HCT116 (cell line): ENCODE results near the gene HTRA3. TPM values are rescaled to one million over a fixed set of nuclear protein-coding genes. Genes with fewer than 3 reads are reported as not detected.

Experiments
- ATAC-seq: fragments of 200-7000 bp; cut with Tn5 transposase; 2 replicates; pipeline ENCODE4 v1.9.1; 2020; ENCODE audit warnings: mild to moderate bottlenecking, moderate library complexity
- BruUV-seq: library from RNA; stranded (reverse); fragments of 400-500 nt; replicated peaks from 2 replicates; lab custom pipeline; 2021; lab: Mats Ljungman, UMichigan
- CTCF ChIA-PET: fragments of 300-600 bp; sonication (Branson Sonifier 250); formaldehyde crosslinking; loops from one replicate; lab custom pipeline; 2021; ENCODE audit warnings: antibody characterized with exemption; lab: Charles Lee
- POLR2A ChIA-PET: fragments of 300-600, 350-600 bp; sonication (Branson Sonifier 250); formaldehyde crosslinking; loops from one replicate; lab custom pipeline; 2021; ENCODE audit warnings: antibody characterized with exemption; lab: Charles Lee
- RAD21 ChIA-PET, 2 experiments: fragments of 300-600 bp; sonication (Branson Sonifier 250); formaldehyde crosslinking; loops; one replicate each; lab custom pipeline; 2023; ENCODE audit warnings: low total read pairs in 2 of 2; ENCODE audit not compliant: uncharacterized antibody in 2 of 2, unreplicated experiment in 2 of 2, low non-redundant PET in 1 of 2; lab: Charles Lee
- DNase-seq: peaks from one replicate; pipeline ENCODE4 v3.0.0-alpha.2; 2010; ENCODE audit warnings: low read depth, low spot score
- H2AFZ ChIP-seq: fragments of 200-600 bp; shearing (Covaris generic), sonication (generic); 2 replicates; pipeline ENCODE4 v1.6.1; 2017; ENCODE audit warnings: low read depth, mixed run types, mixed read lengths, antibody characterized with exemption, low read length; ENCODE audit not compliant: poor library complexity, severe bottlenecking
- H3K27ac ChIP-seq: 2 replicates; pipeline ENCODE4 v1.5.1; 2012; ENCODE audit warnings: low read depth, low read length
- H3K27me3 ChIP-seq: fragments of 200-600 bp; sonication (generic); 2 replicates; pipeline ENCODE4 v1.6.1; 2016; ENCODE audit warnings: mixed run types, low read length, mixed read lengths; ENCODE audit not compliant: insufficient read depth
- H3K36me3 ChIP-seq, 2 experiments: fragments of 200-500 bp in 1 of 2; fragments of 200-600 bp in 1 of 2; sonication (Bioruptor generic) in 1 of 2; sonication (generic) in 1 of 2; 2 replicates each; pipeline versions ENCODE4 v1.5.1 to v1.6.1; 2014 to 2016; ENCODE audit warnings: low read length in 2 of 2, inconsistent platforms in 1 of 2, mixed read lengths in 1 of 2, mixed run types in 1 of 2; ENCODE audit not compliant: insufficient read depth in 2 of 2, control insufficient read depth in 1 of 2
- H3K4me1 ChIP-seq, 2 experiments: fragments of 200-600 bp in 1 of 2; sonication (generic) in 1 of 2; 2 replicates each; pipeline versions ENCODE4 v1.5.1 to v1.6.1; 2012 to 2017; ENCODE audit warnings: low read length in 2 of 2, inconsistent platforms in 1 of 2, mild to moderate bottlenecking in 1 of 2, mixed read lengths in 1 of 2, mixed run types in 1 of 2, moderate library complexity in 1 of 2; ENCODE audit not compliant: insufficient read depth in 2 of 2, control insufficient read depth in 1 of 2
- H3K4me2 ChIP-seq: fragments of 200-600 bp; sonication (generic); 2 replicates; pipeline ENCODE4 v1.6.1; 2017; ENCODE audit warnings: mixed run types, low read length, mixed read lengths
- H3K4me3 ChIP-seq, 2 experiments: fragments of 200-600 bp in 1 of 2; sonication (generic) in 1 of 2; replicated peaks in 1 of 2; 2 replicates each; pipeline ENCODE4 v1.5.1; 2011 to 2016; ENCODE audit warnings: low read length in 2 of 2, control low read depth in 1 of 2, low read depth in 1 of 2, mild to moderate bottlenecking in 1 of 2, mixed read lengths in 1 of 2, mixed run types in 1 of 2
- H3K79me2 ChIP-seq: fragments of 200-600 bp; sonication (generic); 2 replicates; pipeline ENCODE4 v1.6.1; 2017; ENCODE audit warnings: mild to moderate bottlenecking, mixed run types, low read length, moderate library complexity, mixed read lengths; ENCODE audit not compliant: insufficient read depth
- H3K9ac ChIP-seq: fragments of 200-600 bp; sonication (generic); 2 replicates; pipeline ENCODE4 v1.6.1; 2016; ENCODE audit warnings: low read length, mixed read lengths
- H3K9me2 ChIP-seq: fragments of 200-600 bp; sonication (generic), shearing (Covaris generic); 2 replicates; pipeline ENCODE4 v1.6.1; 2017; ENCODE audit warnings: mixed run types, mild to moderate bottlenecking, moderate library complexity; ENCODE audit not compliant: insufficient read depth
- H3K9me3 ChIP-seq, 2 experiments: fragments of 200-500 bp in 1 of 2; fragments of 200-600 bp in 1 of 2; sonication (Bioruptor generic) in 1 of 2; sonication (generic) in 1 of 2; 2 replicates each; pipeline ENCODE4 v1.6.1; 2014 to 2017; ENCODE audit warnings: low read length in 2 of 2, mixed read lengths in 2 of 2, inconsistent platforms in 1 of 2, low read depth in 1 of 2, mild to moderate bottlenecking in 1 of 2, mixed run types in 1 of 2, moderate library complexity in 1 of 2; ENCODE audit not compliant: control insufficient read depth in 1 of 2, insufficient read depth in 1 of 2
- H4K20me1 ChIP-seq: fragments of 200-600 bp; sonication (generic), shearing (Covaris generic); 2 replicates; pipeline ENCODE4 v1.6.1; 2017; ENCODE audit warnings: mixed run types, mild to moderate bottlenecking, moderate library complexity; ENCODE audit not compliant: insufficient read depth
- FOSL1 ChIP-seq: IDR thresholded peaks from 2 replicates; pipeline ENCODE4 v1.6.1; 2012; ENCODE audit warnings: low read depth
- MAX ChIP-seq: IDR thresholded peaks from 2 replicates; pipeline ENCODE4 v1.6.1; 2012
- POLR2AphosphoS5 ChIP-seq: IDR thresholded peaks from 2 replicates; pipeline ENCODE4 v1.6.1; 2011; ENCODE audit warnings: mild to moderate bottlenecking, low read depth, low read length, moderate library complexity
- RAD21 ChIP-seq: IDR thresholded peaks from 2 replicates; pipeline ENCODE4 v1.6.1; 2012; ENCODE audit warnings: low read depth, mild to moderate bottlenecking
- SRF ChIP-seq: IDR thresholded peaks from 2 replicates; pipeline ENCODE4 v1.6.1; 2012; ENCODE audit warnings: low read depth
- TCF7L2 ChIP-seq: IDR thresholded peaks from 2 replicates; pipeline ENCODE4 v1.7.0; 2011; ENCODE audit warnings: borderline replicate concordance, inconsistent platforms; ENCODE audit not compliant: insufficient read depth, insufficient read length; ENCODE audit errors: extremely low read depth
- YY1 ChIP-seq: IDR thresholded peaks from 2 replicates; pipeline ENCODE4 v1.6.1; 2011; ENCODE audit warnings: low read length, low read depth, moderate library complexity, mild to moderate bottlenecking; ENCODE audit not compliant: insufficient replicate concordance; ENCODE audit errors: extremely low read depth
- ZBTB33 ChIP-seq: IDR thresholded peaks from 2 replicates; pipeline ENCODE4 v1.6.1; 2011; ENCODE audit warnings: mild to moderate bottlenecking, low read length, moderate library complexity; ENCODE audit not compliant: insufficient replicate concordance; ENCODE audit errors: extremely low read depth
- ZNF274 ChIP-seq: fragments of 200-500 bp; sonication (Bioruptor generic); IDR thresholded peaks from 2 replicates; pipeline ENCODE4 v1.6.1; 2014; ENCODE audit warnings: mild to moderate bottlenecking, low read depth, low read length, inconsistent platforms
- intact Hi-C: fragments of 100-400 bp; cut with micrococcal nuclease; formaldehyde crosslinking; loops from 2 replicates; pipeline ENCODE4 v1.10.0; 2022
- total RNA-seq: library from RNA; stranded (reverse); gene quantifications from one replicate; pipeline ENCODE4 v1.2.1, GENCODE V29; 2021; ENCODE audit not compliant: unreplicated experiment
- TF ChIP-seq, protein P1 (sequence below): IDR thresholded peaks from 2 replicates; pipeline ENCODE4 v1.6.1; 2012; ENCODE audit warnings: low read depth
- TF ChIP-seq, protein P2 (sequence below): IDR thresholded peaks from 2 replicates; pipeline ENCODE4 v1.6.1; 2012
- TF ChIP-seq, protein P3 (sequence below), 3 experiments: fragments of 200-600 bp in 1 of 3; sonication (generic) in 1 of 3; IDR thresholded peaks in 2 of 3; conservative IDR thresholded peaks in 1 of 3; 2 replicates each; pipeline ENCODE4 v1.5.1; 2012 to 2017; ENCODE audit warnings: low read depth in 2 of 3, low read length in 2 of 3, antibody characterized with exemption in 1 of 3, borderline replicate concordance in 1 of 3, control low read depth in 1 of 3, mild to moderate bottlenecking in 1 of 3, mixed read lengths in 1 of 3, mixed run types in 1 of 3, moderate library complexity in 1 of 3; ENCODE audit not compliant: insufficient read depth in 1 of 3

Gene HTRA3
- total RNA-seq, 1 experiment from 2014 or later = not detected

DNA sequence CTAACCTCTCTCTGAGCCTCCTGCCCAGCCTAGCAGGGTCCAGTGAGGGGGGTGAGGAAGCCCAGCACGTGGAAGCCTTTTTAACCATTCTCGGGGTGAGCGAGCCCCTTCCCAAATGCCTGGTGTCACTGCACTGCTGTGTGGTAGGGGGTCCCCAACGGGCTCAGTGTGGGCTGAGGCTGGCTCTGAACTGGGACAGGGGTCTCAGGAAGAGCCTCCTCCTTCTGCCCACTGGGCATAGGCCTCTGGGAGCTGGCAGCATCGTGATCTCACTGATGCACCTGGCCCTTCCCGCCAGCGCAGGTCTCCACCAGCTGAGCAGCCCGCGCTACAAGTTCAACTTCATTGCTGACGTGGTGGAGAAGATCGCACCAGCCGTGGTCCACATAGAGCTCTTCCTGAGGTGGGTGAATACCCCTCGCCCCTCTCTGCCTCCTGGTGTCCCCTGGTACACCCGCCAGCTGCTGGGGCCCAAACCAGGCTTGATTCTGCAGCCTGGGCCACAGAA is 12.6 kb downstream of the HTRA3 start:
- Histone ChIP-seq H3K27me3 (no peaks in the 10 kb centered on the region), H3K36me3 (no peaks in the 10 kb centered on the region), H4K20me1 (no peaks in the 10 kb centered on the region), H2AFZ (no peak overlapping the region), H3K4me3 (no peak overlapping the region), H3K79me2 (no peaks in the 10 kb centered on the region), H3K9ac (no peak overlapping the region), H3K27ac (no peak overlapping the region), H3K4me1 (peaks cover 0 to 11% of the 10 kb centered on the region in 2 experiments; a peak in 2 of 4 replicates), H3K9me2 (no peaks in the 10 kb centered on the region), H3K4me2 (no peak overlapping the region), H3K9me3 (no peaks in the 10 kb centered on the region)
- TF ChIP-seq TCF7L2 (no peak), ZBTB33 (no peak), MAX (no peak), YY1 (no peak), POLR2AphosphoS5 (no peak), FOSL1 (no peak), RAD21 (no peak), SRF (no peak), ZNF274 (no peak)
- TF ChIP-seq, protein P1, sequence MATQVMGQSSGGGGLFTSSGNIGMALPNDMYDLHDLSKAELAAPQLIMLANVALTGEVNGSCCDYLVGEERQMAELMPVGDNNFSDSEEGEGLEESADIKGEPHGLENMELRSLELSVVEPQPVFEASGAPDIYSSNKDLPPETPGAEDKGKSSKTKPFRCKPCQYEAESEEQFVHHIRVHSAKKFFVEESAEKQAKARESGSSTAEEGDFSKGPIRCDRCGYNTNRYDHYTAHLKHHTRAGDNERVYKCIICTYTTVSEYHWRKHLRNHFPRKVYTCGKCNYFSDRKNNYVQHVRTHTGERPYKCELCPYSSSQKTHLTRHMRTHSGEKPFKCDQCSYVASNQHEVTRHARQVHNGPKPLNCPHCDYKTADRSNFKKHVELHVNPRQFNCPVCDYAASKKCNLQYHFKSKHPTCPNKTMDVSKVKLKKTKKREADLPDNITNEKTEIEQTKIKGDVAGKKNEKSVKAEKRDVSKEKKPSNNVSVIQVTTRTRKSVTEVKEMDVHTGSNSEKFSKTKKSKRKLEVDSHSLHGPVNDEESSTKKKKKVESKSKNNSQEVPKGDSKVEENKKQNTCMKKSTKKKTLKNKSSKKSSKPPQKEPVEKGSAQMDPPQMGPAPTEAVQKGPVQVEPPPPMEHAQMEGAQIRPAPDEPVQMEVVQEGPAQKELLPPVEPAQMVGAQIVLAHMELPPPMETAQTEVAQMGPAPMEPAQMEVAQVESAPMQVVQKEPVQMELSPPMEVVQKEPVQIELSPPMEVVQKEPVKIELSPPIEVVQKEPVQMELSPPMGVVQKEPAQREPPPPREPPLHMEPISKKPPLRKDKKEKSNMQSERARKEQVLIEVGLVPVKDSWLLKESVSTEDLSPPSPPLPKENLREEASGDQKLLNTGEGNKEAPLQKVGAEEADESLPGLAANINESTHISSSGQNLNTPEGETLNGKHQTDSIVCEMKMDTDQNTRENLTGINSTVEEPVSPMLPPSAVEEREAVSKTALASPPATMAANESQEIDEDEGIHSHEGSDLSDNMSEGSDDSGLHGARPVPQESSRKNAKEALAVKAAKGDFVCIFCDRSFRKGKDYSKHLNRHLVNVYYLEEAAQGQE = no peak
- TF ChIP-seq, protein P2, sequence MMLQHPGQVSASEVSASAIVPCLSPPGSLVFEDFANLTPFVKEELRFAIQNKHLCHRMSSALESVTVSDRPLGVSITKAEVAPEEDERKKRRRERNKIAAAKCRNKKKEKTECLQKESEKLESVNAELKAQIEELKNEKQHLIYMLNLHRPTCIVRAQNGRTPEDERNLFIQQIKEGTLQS = no peak
- TF ChIP-seq, protein P3, sequence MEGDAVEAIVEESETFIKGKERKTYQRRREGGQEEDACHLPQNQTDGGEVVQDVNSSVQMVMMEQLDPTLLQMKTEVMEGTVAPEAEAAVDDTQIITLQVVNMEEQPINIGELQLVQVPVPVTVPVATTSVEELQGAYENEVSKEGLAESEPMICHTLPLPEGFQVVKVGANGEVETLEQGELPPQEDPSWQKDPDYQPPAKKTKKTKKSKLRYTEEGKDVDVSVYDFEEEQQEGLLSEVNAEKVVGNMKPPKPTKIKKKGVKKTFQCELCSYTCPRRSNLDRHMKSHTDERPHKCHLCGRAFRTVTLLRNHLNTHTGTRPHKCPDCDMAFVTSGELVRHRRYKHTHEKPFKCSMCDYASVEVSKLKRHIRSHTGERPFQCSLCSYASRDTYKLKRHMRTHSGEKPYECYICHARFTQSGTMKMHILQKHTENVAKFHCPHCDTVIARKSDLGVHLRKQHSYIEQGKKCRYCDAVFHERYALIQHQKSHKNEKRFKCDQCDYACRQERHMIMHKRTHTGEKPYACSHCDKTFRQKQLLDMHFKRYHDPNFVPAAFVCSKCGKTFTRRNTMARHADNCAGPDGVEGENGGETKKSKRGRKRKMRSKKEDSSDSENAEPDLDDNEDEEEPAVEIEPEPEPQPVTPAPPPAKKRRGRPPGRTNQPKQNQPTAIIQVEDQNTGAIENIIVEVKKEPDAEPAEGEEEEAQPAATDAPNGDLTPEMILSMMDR (IDR thresholded peaks at IDR 0.05 in 2 of 3, conservative IDR thresholded peaks at IDR 0.05 in 1 of 3; ENCODE audit: borderline replicate concordance in 1 of 3, insufficient read depth in 1 of 3, low read depth in 2 of 3, low read length in 2 of 3) = no peak
- no TSS peak for BruUV-seq
- ChIA-PET RAD21 (no interaction called here), POLR2A (no interaction called here), CTCF (no interaction called here)
- no peak for ATAC-seq
- DNase-seq = no peak
- intact Hi-C loops = no loop called here
